Activated CD4-positive, CD25-positive, alpha-beta regulatory T cell treated with anti-CD3 and anti-CD28 coated beads, Interleukin-2, amount 50 U/mL, for 16 hours (primary cell): Measurements from ENCODE around the gene CIART.
"Not testable (repeated sequence)": the region's sequence is repeated elsewhere in the genome, so short reads cannot be mapped to it uniquely, and the experiment has no call there.

Experiments
- DNase-seq: peaks from one replicate; pipeline ENCODE4 v3.0.0-alpha.2; 2020; ENCODE audit warnings: low read depth, low spot score

CIART gene

DNA sequence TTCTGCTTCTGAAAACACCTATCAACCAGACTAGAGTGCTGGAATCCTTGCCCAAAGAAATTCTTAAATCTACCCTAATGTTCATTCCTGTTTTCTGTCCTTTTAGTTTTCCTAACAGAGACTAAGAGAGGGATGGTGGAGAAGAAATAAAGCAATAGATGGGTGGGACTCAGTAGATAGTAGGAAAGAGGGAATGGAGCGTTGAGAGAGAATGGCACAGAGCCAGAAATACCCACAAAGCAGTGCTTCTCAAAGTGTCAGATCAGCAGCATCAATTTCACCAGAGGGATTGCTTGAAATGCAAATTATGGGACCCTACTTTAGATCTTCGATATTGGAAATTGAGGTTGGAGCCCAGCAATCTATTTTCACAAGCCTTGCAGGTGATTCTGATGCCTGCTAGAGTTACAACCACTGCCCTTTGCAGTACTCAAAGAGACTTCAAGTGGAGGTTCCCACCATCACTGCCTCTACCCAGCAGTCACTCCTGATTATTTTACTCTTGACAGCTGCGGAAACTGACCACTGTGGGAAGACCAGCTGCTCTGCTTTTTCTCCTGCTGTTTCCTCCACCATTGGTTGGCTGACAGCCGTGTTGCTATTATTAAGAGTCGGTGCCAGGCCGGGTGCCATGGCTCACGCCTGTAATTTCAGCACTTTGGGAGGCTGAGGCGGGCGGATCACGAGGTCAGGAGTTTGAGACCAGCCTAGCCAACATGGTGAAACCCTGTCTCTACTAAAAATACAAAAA, 27.6 kb downstream of the CIART start:
- no peak for DNase-seq

DNA sequence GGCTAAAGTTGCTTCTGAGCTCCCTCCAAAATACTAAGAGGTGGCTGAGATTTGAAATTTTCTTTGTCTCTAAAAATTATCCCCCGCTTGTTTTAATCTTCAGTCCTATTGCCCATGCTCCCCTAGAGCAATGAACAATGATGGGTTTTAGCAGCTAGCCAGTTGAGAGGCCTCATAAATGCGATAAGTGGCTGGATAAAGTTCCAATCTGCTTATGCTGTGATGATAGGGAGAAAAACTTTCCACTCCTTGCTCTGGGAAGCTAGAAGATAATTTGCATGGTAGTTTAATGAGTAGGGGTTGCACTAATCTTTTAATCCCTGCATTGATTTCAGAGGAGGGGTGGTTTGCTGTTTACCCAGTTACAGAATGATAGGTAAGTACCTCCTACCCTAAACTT, 29.4 kb downstream of the CIART start:
- no peak for DNase-seq

DNA sequence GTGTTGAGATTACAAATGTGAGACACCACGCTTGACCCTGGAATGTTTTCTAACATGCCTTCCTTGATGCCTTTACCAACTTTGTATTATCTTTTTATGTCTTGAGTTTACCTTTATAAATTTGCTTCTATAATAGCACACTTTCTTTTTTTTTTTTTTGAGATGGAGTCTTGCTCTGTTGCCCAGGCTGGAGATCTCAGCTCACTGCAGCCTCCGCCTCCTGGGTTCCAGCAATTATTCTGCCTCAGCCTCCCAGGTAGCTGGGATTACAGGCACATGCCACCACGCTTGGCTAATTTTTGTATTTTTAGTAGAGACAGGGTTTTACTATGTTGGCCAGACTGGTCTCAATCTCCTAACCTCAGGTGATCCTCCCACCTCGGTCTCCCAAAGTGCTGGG, 32.3 kb downstream of the CIART start:
- DNase-seq = not testable (repeated sequence)

DNA sequence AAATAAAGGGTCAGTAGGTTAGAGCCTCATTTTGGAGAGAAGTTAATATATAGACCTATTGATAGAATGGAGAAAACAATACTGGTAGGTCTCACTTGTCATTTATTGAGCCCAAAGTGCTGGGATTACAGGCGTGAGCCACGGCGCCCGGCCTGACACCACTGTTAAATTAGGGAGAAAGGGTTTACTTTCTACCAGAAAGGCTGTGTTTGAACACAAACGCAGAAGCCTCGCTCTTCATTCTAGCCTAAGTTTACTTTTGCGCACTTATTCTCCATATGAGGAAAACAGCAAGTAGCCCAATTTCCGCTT, 38.3 kb downstream of the CIART start:
- no peak for DNase-seq

DNA sequence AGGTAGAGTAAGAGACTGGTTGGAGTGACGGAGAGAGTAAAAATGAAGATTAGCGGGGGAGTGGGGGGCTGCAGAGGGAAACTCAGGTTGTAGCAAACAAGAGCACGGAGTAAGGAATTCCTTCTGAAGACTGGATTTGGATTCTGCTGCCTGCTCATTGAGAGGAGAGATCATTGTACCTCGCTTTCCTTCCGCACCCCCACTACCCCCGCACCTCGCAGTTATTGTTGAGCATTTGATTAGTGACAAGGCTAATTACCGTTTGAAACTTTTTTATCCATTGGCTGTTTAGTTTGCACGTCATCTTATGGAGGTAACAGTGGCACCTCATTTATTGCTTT, 39.4 kb downstream of the CIART start:
- no peak for DNase-seq

DNA sequence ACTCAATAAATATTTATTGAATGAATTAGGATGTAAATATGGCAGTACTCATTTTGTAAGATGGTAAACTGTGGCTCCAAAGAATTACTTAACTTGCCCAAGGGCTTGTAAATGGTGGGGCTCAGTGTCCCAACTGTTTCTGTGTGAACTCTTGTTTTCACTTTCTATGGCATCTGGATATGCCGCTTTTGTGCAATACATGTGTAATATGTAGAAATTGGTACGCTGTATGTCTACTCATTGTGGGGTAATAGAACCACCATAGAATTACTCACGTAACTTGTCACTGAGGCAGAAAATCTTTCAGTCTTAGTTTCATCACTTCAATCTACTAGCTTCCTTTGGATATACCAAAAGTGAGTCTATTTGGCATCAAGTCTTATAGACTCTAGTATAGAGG, 40.0 kb downstream of the CIART start:
- DNase-seq = no peak

DNA sequence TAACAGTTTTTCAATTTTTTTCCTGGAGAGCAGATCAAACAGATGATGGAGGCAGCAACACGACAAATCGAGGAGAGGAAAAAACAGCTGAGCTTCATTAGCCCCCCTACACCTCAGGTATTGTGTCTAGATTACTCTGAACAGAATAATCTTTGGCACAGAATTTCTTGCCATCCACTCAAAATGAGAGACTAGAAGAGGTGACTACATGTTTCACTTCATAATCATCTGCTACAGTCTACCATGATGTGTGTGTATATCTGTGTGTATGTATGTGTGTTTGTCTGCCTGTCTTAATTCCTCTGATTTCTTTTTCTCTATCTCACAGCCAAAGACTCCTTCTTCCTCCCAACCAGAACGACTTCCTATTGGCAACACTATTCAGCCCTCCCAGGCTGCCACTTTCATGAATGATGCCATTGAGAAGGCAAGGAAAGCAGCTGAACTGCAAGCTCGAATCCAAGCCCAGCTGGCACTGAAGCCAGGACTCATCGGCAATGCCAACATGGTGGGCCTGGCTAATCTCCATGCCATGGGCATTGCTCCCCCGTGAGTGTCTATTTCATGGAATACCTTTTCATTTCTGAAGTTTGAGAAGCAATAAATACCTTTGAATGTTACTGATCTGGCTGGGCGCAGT, 50.4 kb downstream of the CIART start:
- DNase-seq = no peak
